GM12878 (cell line): ENCODE data around the gene PTPN5. TPM values are rescaled to one million over a fixed set of nuclear protein-coding genes. Genes with fewer than 3 reads are reported as not detected.

Experiments used
- ASH2L ChIP-seq: fragments of 300-600, 200-600 bp; sonication (generic); IDR thresholded peaks from 2 replicates; pipeline ENCODE4 v1.6.1; 2017; ENCODE audit warnings: low read depth, mild to moderate bottlenecking, borderline replicate concordance
- ATF2 ChIP-seq: IDR thresholded peaks from 2 replicates; pipeline ENCODE4 v1.6.1; 2012; ENCODE audit warnings: low read length, inconsistent platforms
- BACH1 ChIP-seq: fragments of 450-650 bp; IDR thresholded peaks from 2 replicates; pipeline ENCODE4 v1.6.1; 2017; ENCODE audit warnings: mild to moderate bottlenecking, borderline replicate concordance
- BCL11A ChIP-seq: IDR thresholded peaks from 2 replicates; pipeline ENCODE4 v1.6.1; 2011; ENCODE audit warnings: low read depth, low read length
- CBX5 ChIP-seq: sonication (generic); IDR thresholded peaks from 2 replicates; pipeline ENCODE4 v1.6.1; 2016; ENCODE audit warnings: low read depth, moderate library complexity, mild to moderate bottlenecking, inconsistent platforms
- CREM ChIP-seq: IDR thresholded peaks from 2 replicates; pipeline ENCODE4 v1.6.1; 2014; ENCODE audit warnings: antibody characterized with exemption, low read depth
- EED ChIP-seq: sonication (generic); IDR thresholded peaks from 2 replicates; pipeline ENCODE4 v1.6.1; 2016; ENCODE audit warnings: antibody characterized with exemption, low read depth
- IKZF1 ChIP-seq: fragments of 450-650 bp; conservative IDR thresholded peaks from 2 replicates; pipeline ENCODE4 v1.6.1; 2017; ENCODE audit warnings: antibody characterized with exemption, mild to moderate bottlenecking
- IRF4 ChIP-seq: IDR thresholded peaks from 2 replicates; pipeline ENCODE4 v1.6.1; 2011; ENCODE audit warnings: low read depth, low read length
- JUNB ChIP-seq: IDR thresholded peaks from 2 replicates; pipeline ENCODE4 v1.6.1; 2016; ENCODE audit warnings: antibody characterized with exemption, mild to moderate bottlenecking
- JUND ChIP-seq: IDR thresholded peaks from 2 replicates; pipeline ENCODE4 v1.6.1; 2012; ENCODE audit warnings: low read depth, mild to moderate bottlenecking, low read length, improper control_type of control experiment, moderate library complexity
- MLLT1 ChIP-seq: fragments of 450-650 bp; IDR thresholded peaks from 2 replicates; pipeline ENCODE4 v1.6.1; 2016; ENCODE audit warnings: mild to moderate bottlenecking
- NFIC ChIP-seq: IDR thresholded peaks from 2 replicates; pipeline ENCODE4 v1.6.1; 2012; ENCODE audit warnings: low read depth, mild to moderate bottlenecking, inconsistent platforms, low read length, moderate library complexity
- NR2C2 ChIP-seq: IDR thresholded peaks from 2 replicates; pipeline ENCODE4 v1.6.1; 2011; ENCODE audit warnings: borderline replicate concordance, low read depth; ENCODE audit not compliant: control insufficient read depth, insufficient read length
- NR2F1 ChIP-seq: fragments of 450-650 bp; conservative IDR thresholded peaks from 2 replicates; pipeline ENCODE4 v1.6.1; 2017; ENCODE audit warnings: mild to moderate bottlenecking
- RAD51 ChIP-seq: fragments of 450-650 bp; IDR thresholded peaks from 2 replicates; pipeline ENCODE4 v1.6.1; 2016; ENCODE audit warnings: moderate library complexity, mild to moderate bottlenecking, inconsistent platforms
- SMAD5 ChIP-seq: IDR thresholded peaks from 2 replicates; pipeline ENCODE4 v1.6.1; 2016; ENCODE audit warnings: antibody characterized with exemption, low read depth
- SMARCA5 ChIP-seq: fragments of 450-650 bp; IDR thresholded peaks from 2 replicates; pipeline ENCODE4 v1.6.1; 2017; ENCODE audit warnings: mild to moderate bottlenecking
- TBL1XR1 ChIP-seq: IDR thresholded peaks from 2 replicates; pipeline ENCODE4 v1.6.1; 2012; ENCODE audit warnings: low read depth, low read length, improper control_type of control experiment
- TCF12 ChIP-seq: IDR thresholded peaks from 2 replicates; pipeline ENCODE4 v1.6.1; 2011; ENCODE audit warnings: low read depth, mild to moderate bottlenecking, low read length
- ZNF687 ChIP-seq: fragments of 450-650 bp; IDR thresholded peaks from 2 replicates; pipeline ENCODE4 v1.6.1; 2017; ENCODE audit warnings: mild to moderate bottlenecking, moderate library complexity
- polyA plus RNA-seq, 11 experiments: library from polyadenylated mRNA; depleted of rRNA in 4 of 11; unstranded in 6 of 11; stranded (reverse) in 5 of 11; fragments of >200 nt; fragmentation: Nextera tagmentation in 4 of 11; fragmentation: Illumina TruSeq in 1 of 11; extraction: Ambion mirVana in 4 of 11; extraction: Trizol in 1 of 11; gene quantifications; 1 replicate in 1 of 11; 2 replicates in 10 of 11; pipeline versions ENCODE4 v1.2.1 to v1.2.3, GENCODE V29; 2011 to 2016; ENCODE audit warnings: inconsistent platforms in 2 of 11, missing spikeins in 2 of 11, low read depth in 1 of 11
- total RNA-seq, 4 experiments: library from RNA; depleted of rRNA in 3 of 4; stranded (reverse); fragments of >200 nt in 3 of 4; fragmentation: Illumina TruSeq in 1 of 4; extraction: Trizol in 1 of 4; gene quantifications; 2 replicates each; pipeline versions ENCODE4 v1.2.1 to v1.2.3, GENCODE V29; 2013 to 2021
- TF ChIP-seq, protein P1 (sequence below): fragments of 450-650 bp; IDR thresholded peaks from 2 replicates; pipeline ENCODE4 v1.6.1; 2017; ENCODE audit warnings: mild to moderate bottlenecking
- TF ChIP-seq, protein P2 (sequence below): IDR thresholded peaks from 2 replicates; pipeline ENCODE4 v1.6.1; 2012; ENCODE audit warnings: low read depth, low read length, improper control_type of control experiment

PTPN5 gene
- total and polyA plus RNA-seq, 10 of the 15 experiments (the other 5 are each of a cell fraction or from before 2014, with no cell fraction given) = 0.04 to 0.06 (median 0.05) TPM; not detected in 7

DNA sequence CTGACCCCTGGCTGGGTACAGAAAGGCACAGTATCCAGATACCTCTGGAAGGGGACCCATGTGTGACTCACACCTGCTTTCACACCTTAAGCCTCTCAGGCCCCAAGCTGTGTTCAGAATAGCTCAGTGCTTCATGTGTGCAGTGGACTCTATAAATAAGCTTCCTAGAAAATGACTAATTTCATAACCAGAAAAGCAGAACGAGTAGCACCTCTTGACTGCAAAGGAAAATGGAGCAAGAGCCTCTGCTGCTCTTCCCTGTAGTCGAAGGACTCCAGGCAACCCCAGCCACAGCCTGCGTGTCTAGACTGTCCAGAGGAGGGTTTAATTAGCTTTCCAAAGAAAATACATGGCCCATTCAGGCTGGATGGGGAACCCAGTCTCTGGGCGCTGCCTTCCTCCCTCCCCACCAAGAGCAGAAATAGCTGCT is 23.1 kb downstream of the PTPN5 start (continued):
- TF ChIP-seq NR2C2 (no peak), BCL11A (peak; percentile 61), BACH1 (peak; percentile 95; the same call in 1 of the 2 replicates), SMAD5 (no peak), MLLT1 (0 out of 2 replicates have a peak, but pooled peaks have one; percentile 31), TBL1XR1 (peak; percentile 73; the same call in 1 of the 2 replicates), IKZF1 (peak; percentile 98), ATF2 (peak; percentile 85), NR2F1 (peak; percentile 85), IRF4 (peak; percentile 64; the same call in 1 of the 2 replicates), CBX5 (0 out of 2 replicates have a peak, but pooled peaks have one; percentile 46), ZNF687 (peak; percentile 85), EED (peak; percentile 93), TCF12 (peak; percentile 85), ASH2L (no peak), JUNB (peak; percentile 92), CREM (peak; percentile 74), JUND (peak; percentile 88), NFIC (peak; percentile 77; the same call in 1 of the 2 replicates), SMARCA5 (no peak), RAD51 (0 out of 2 replicates have a peak, but pooled peaks have one; percentile 53)
- TF ChIP-seq, protein P1, sequence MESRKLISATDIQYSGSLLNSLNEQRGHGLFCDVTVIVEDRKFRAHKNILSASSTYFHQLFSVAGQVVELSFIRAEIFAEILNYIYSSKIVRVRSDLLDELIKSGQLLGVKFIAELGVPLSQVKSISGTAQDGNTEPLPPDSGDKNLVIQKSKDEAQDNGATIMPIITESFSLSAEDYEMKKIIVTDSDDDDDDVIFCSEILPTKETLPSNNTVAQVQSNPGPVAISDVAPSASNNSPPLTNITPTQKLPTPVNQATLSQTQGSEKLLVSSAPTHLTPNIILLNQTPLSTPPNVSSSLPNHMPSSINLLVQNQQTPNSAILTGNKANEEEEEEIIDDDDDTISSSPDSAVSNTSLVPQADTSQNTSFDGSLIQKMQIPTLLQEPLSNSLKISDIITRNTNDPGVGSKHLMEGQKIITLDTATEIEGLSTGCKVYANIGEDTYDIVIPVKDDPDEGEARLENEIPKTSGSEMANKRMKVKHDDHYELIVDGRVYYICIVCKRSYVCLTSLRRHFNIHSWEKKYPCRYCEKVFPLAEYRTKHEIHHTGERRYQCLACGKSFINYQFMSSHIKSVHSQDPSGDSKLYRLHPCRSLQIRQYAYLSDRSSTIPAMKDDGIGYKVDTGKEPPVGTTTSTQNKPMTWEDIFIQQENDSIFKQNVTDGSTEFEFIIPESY = no peak
- TF ChIP-seq, protein P2, sequence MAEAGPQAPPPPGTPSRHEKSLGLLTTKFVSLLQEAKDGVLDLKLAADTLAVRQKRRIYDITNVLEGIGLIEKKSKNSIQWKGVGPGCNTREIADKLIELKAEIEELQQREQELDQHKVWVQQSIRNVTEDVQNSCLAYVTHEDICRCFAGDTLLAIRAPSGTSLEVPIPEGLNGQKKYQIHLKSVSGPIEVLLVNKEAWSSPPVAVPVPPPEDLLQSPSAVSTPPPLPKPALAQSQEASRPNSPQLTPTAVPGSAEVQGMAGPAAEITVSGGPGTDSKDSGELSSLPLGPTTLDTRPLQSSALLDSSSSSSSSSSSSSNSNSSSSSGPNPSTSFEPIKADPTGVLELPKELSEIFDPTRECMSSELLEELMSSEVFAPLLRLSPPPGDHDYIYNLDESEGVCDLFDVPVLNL = no peak
